ENCODE results near the gene HAUS2.
"Not testable (repeated sequence)": the region's sequence is repeated elsewhere in the genome, so short reads cannot be mapped to it uniquely, and the experiment has no call there.

The HAUS2 gene

GRCh38 chr15:42576040-42576594 is 27.5 kb downstream of the HAUS2 start:
- DNase-seq = no peak

GRCh38 chr15:42576776-42577175 is 28.1 kb downstream of the HAUS2 start:
- no peak for DNase-seq

GRCh38 chr15:42577514-42578031 is 28.9 kb downstream of the HAUS2 start:
- peak; percentile 57 for DNase-seq

GRCh38 chr15:42578984-42579537 is 30.4 kb downstream of the HAUS2 start:
- no peak for DNase-seq

GRCh38 chr15:42581272-42581730 is 32.7 kb downstream of the HAUS2 start:
- peak; percentile 71 for DNase-seq

- DNase-seq = no peak
Measured at GRCh38 chr15:42582569-42583375, 34.1 kb downstream of the HAUS2 start.

GRCh38 chr15:42584031-42584765 is 35.6 kb downstream of the HAUS2 start:
- DNase-seq = no peak

GRCh38 chr15:42590619-42591237 is 42.1 kb downstream of the HAUS2 start:
- DNase-seq = no peak

- peak; percentile 67 for DNase-seq
Measured at GRCh38 chr15:42591238-42591934, 42.7 kb downstream of the HAUS2 start.

GRCh38 chr15:42592716-42593115 is 44.1 kb downstream of the HAUS2 start:
- DNase-seq = no peak

GRCh38 chr15:42593143-42593542 is 44.5 kb downstream of the HAUS2 start:
- peak; percentile 29 for DNase-seq

- no peak for DNase-seq
Measured at GRCh38 chr15:42594095-42594494, 45.5 kb downstream of the HAUS2 start.

GRCh38 chr15:42595626-42596240 is 47.1 kb downstream of the HAUS2 start:
- DNase-seq = no peak

- DNase-seq = not testable (repeated sequence)
Measured at GRCh38 chr15:42601316-42601715, 52.7 kb downstream of the HAUS2 start.

- no peak for DNase-seq
Measured at GRCh38 chr15:42602501-42602900, 53.9 kb downstream of the HAUS2 start.

GRCh38 chr15:42603978-42604377 is 55.3 kb downstream of the HAUS2 start:
- DNase-seq = no peak

GRCh38 chr15:42604894-42605744 is 56.5 kb downstream of the HAUS2 start:
- peak; percentile 62 for DNase-seq

GRCh38 chr15:42605796-42606195 is 57.2 kb downstream of the HAUS2 start:
- no peak for DNase-seq

- DNase-seq = peak; percentile 13
Measured at GRCh38 chr15:42608110-42608531, 59.5 kb downstream of the HAUS2 start.

- no peak for DNase-seq
Measured at GRCh38 chr15:42608752-42609488, 60.3 kb downstream of the HAUS2 start.

Measured in fibroblast of skin of right quadriceps (primary cell).